Body of pancreas (tissue), 4 donors: ENCODE results near the gene FKBP2.

Experiments
- CTCF ChIP-seq, 7 experiments: fragments of 450-650 bp in 4 of 7; fragments of 200-600 bp in 3 of 7; sonication (generic) in 3 of 7; IDR thresholded peaks; one replicate each; pipeline ENCODE4 v1.5.1; 2016 to 2019; ENCODE audit warnings: antibody characterized with exemption in 7 of 7
- POLR2A ChIP-seq, 3 donors: fragments of 450-650 bp; IDR thresholded peaks; one replicate each; pipeline ENCODE4 v1.6.1; 2016; ENCODE audit warnings: antibody characterized with exemption in 3 of 3, mild to moderate bottlenecking in 2 of 3

- no peak for TF ChIP-seq CTCF (IDR thresholded peaks at IDR 0.05)
- no peak for TF ChIP-seq POLR2A (IDR thresholded peaks at IDR 0.05)
Observed at GRCh38 chr11:64255135-64256128, 14.5 kb downstream of the FKBP2 start.
